Liver (tissue), 9 donors: ENCODE data around the gene BEST2. TPM values are rescaled to one million over a fixed set of nuclear protein-coding genes. Genes with fewer than 3 reads are reported as not detected.

ENCODE experiments used
- DNase-seq: peaks from one replicate; pipeline ENCODE4 v3.0.0-alpha.2; 2017; ENCODE audit warnings: low spot score
- H3K27ac ChIP-seq, 2 donors: one replicate each; pipeline ENCODE4 v1.7.0; 2013; ENCODE audit warnings: inconsistent platforms in 2 of 2, low read length in 2 of 2, control low read depth in 1 of 2, low read depth in 1 of 2, mild to moderate bottlenecking in 1 of 2
- H3K27me3 ChIP-seq, 4 donors: one replicate each; pipeline versions ENCODE4 v1.6.1 to v1.7.0; 2013; ENCODE audit warnings: low read length in 3 of 4, inconsistent platforms in 1 of 4, mild to moderate bottlenecking in 1 of 4, moderate library complexity in 1 of 4; ENCODE audit not compliant: control insufficient read depth in 4 of 4, insufficient read depth in 4 of 4
- H3K36me3 ChIP-seq, 4 donors: one replicate each; pipeline versions ENCODE4 v1.6.1 to v1.7.0; 2013; ENCODE audit warnings: low read length in 3 of 4, mild to moderate bottlenecking in 3 of 4, low read depth in 1 of 4, moderate library complexity in 1 of 4; ENCODE audit not compliant: control insufficient read depth in 4 of 4, insufficient read depth in 3 of 4
- H3K4me1 ChIP-seq, 4 donors: one replicate each; pipeline versions ENCODE4 v1.6.1 to v1.7.0; 2013; ENCODE audit warnings: low read length in 3 of 4, mild to moderate bottlenecking in 3 of 4, moderate library complexity in 1 of 4; ENCODE audit not compliant: control insufficient read depth in 4 of 4, insufficient read depth in 4 of 4
- H3K4me3 ChIP-seq, 3 donors: one replicate each; pipeline versions ENCODE4 v1.6.1 to v1.7.0; 2013; ENCODE audit warnings: low read length in 3 of 3, control low read depth in 1 of 3, low read depth in 1 of 3, mild to moderate bottlenecking in 1 of 3
- H3K9ac ChIP-seq, 2 donors: one replicate each; pipeline ENCODE4 v1.7.0; 2013; ENCODE audit warnings: low read length in 2 of 2, mild to moderate bottlenecking in 2 of 2, moderate library complexity in 2 of 2, control low read depth in 1 of 2, low read depth in 1 of 2
- H3K9me3 ChIP-seq, 4 donors: one replicate each; pipeline versions ENCODE4 v1.6.1 to v1.7.0; 2013; ENCODE audit warnings: low read length in 3 of 4; ENCODE audit not compliant: control insufficient read depth in 4 of 4
- EGR1 ChIP-seq, 2 donors: IDR thresholded peaks; 2 replicates each; pipeline ENCODE4 v1.6.1; 2016 to 2018; ENCODE audit warnings: antibody characterized with exemption in 2 of 2, low read depth in 2 of 2
- FOXA1 ChIP-seq: IDR thresholded peaks from 2 replicates; pipeline ENCODE4 v1.6.1; 2016; ENCODE audit warnings: antibody characterized with exemption
- FOXA2 ChIP-seq: IDR thresholded peaks from 2 replicates; pipeline ENCODE4 v1.6.1; 2016; ENCODE audit warnings: antibody characterized with exemption
- GABPA ChIP-seq, 2 donors: IDR thresholded peaks in 1 of 2; conservative IDR thresholded peaks in 1 of 2; 2 replicates each; pipeline ENCODE4 v1.6.1; 2016; ENCODE audit warnings: antibody characterized with exemption in 2 of 2, mild to moderate bottlenecking in 1 of 2, moderate library complexity in 1 of 2
- HNF4G ChIP-seq: IDR thresholded peaks from 2 replicates; pipeline ENCODE4 v1.6.1; 2016; ENCODE audit warnings: antibody characterized with exemption
- JUND ChIP-seq, 2 donors: IDR thresholded peaks; 2 replicates each; pipeline ENCODE4 v1.6.1; 2016; ENCODE audit warnings: antibody characterized with exemption in 2 of 2
- NR2F2 ChIP-seq: IDR thresholded peaks from 2 replicates; pipeline ENCODE4 v1.6.1; 2016; ENCODE audit warnings: antibody characterized with exemption
- RAD21 ChIP-seq, 2 donors: IDR thresholded peaks; 2 replicates each; pipeline ENCODE4 v1.6.1; 2016; ENCODE audit warnings: antibody characterized with exemption in 2 of 2, mild to moderate bottlenecking in 2 of 2
- RXRA ChIP-seq, 2 donors: IDR thresholded peaks; 2 replicates each; pipeline ENCODE4 v1.6.1; 2017 to 2018; ENCODE audit warnings: antibody characterized with exemption in 2 of 2, mild to moderate bottlenecking in 1 of 2
- SP1 ChIP-seq: IDR thresholded peaks from 2 replicates; pipeline ENCODE4 v1.6.1; 2018; ENCODE audit warnings: antibody characterized with exemption, mild to moderate bottlenecking
- TAF1 ChIP-seq: conservative IDR thresholded peaks from 2 replicates; pipeline ENCODE4 v1.6.1; 2016; ENCODE audit warnings: antibody characterized with exemption, mild to moderate bottlenecking
- YY1 ChIP-seq: IDR thresholded peaks from 2 replicates; pipeline ENCODE4 v1.6.1; 2016; ENCODE audit warnings: antibody characterized with exemption, mild to moderate bottlenecking
- WGBS: extraction: QIAGEN DNeasy Blood & Tissue Kit; methylation state at CpG from one replicate; pipeline ENCODE4 v1.1.7; 2013; 5-methylcytosine and 5-hydroxymethylcytosine counted together
- polyA plus RNA-seq, 2 donors: library from polyadenylated mRNA; stranded (reverse) in 1 of 2; unstranded in 1 of 2; fragments of 200-250 nt in 1 of 2; fragments of >200 nt in 1 of 2; fragmentation: Nextera tagmentation in 1 of 2; extraction: Ambion mirVana in 1 of 2; gene quantifications; one replicate each; pipeline versions ENCODE4 v1.2.1 to v1.2.3, GENCODE V29; 2013 to 2015
- total RNA-seq, 2 donors: library from RNA; depleted of rRNA; stranded (reverse); fragments of >200 nt; gene quantifications; one replicate each; pipeline ENCODE4 v1.2.3, GENCODE V29; 2014
- TF ChIP-seq, protein P1 (sequence below): IDR thresholded peaks from 2 replicates; pipeline ENCODE4 v1.6.1; 2016; ENCODE audit warnings: antibody characterized with exemption
- TF ChIP-seq, protein P2 (sequence below): IDR thresholded peaks from 2 replicates; pipeline ENCODE4 v1.6.1; 2016; ENCODE audit warnings: antibody characterized with exemption, mild to moderate bottlenecking
- donor health status: healthy.
- donor health status: healthy.
- donor health status: healthy.
- donor health status: healthy.
- donor health status: healthy.

The BEST2 gene
- total and polyA plus RNA-seq, 4 donors = not detected

DNA sequence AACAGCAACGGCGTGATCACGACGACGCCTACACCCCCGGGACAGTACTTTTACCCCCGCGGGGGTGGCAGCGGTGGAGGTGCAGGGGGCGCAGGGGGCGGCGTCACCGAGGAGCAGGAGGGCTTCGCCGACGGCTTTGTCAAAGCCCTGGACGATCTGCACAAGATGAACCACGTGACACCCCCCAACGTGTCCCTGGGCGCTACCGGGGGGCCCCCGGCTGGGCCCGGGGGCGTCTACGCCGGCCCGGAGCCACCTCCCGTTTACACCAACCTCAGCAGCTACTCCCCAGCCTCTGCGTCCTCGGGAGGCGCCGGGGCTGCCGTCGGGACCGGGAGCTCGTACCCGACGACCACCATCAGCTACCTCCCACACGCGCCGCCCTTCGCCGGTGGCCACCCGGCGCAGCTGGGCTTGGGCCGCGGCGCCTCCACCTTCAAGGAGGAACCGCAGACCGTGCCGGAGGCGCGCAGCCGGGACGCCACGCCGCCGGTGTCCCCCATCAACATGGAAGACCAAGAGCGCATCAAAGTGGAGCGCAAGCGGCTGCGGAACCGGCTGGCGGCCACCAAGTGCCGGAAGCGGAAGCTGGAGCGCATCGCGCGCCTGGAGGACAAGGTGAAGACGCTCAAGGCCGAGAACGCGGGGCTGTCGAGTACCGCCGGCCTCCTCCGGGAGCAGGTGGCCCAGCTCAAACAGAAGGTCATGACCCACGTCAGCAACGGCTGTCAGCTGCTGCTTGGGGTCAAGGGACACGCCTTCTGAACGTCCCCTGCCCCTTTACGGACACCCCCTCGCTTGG lies 40.7 kb downstream of the BEST2 start:
- Histone ChIP-seq H3K36me3 (peaks cover 0 to 3% (median 0%) of the 10 kb centered on the region in 4 donors), H3K9ac (peak overlapping the region; percentile 98 to 100), H3K9me3 (no peaks in the 10 kb centered on the region), H3K4me3 (peak overlapping the region; percentile 83 to 99 (median 98)), H3K27ac (peak overlapping the region; percentile 98 to 99), H3K4me1 (peaks cover 2 to 40% (median 27%) of the 10 kb centered on the region in 4 donors), H3K27me3 (no peaks in the 10 kb centered on the region)
- TF ChIP-seq NR2F2 (peak; percentile 83), RXRA (IDR thresholded peaks at IDR 0.05) (peak; percentile 51 to 71), YY1 (peak; percentile 15), GABPA (IDR thresholded peaks at IDR 0.05 in 1 of 2, conservative IDR thresholded peaks at IDR 0.05 in 1 of 2) (peak in 1 of 2 donors; percentile 70), JUND (IDR thresholded peaks at IDR 0.05) (no peak), EGR1 (IDR thresholded peaks at IDR 0.05; ENCODE audit: low read depth in 2 of 2) (peak in 1 of 2 donors; percentile 11), RAD21 (IDR thresholded peaks at IDR 0.05) (no peak)
- TF ChIP-seq, protein P1, sequence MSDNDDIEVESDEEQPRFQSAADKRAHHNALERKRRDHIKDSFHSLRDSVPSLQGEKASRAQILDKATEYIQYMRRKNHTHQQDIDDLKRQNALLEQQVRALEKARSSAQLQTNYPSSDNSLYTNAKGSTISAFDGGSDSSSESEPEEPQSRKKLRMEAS = peak; percentile 43
- WGBS = under 1% methylated on average over 84 of the region's 84 CpGs
- peak; percentile 68 for DNase-seq

DNA sequence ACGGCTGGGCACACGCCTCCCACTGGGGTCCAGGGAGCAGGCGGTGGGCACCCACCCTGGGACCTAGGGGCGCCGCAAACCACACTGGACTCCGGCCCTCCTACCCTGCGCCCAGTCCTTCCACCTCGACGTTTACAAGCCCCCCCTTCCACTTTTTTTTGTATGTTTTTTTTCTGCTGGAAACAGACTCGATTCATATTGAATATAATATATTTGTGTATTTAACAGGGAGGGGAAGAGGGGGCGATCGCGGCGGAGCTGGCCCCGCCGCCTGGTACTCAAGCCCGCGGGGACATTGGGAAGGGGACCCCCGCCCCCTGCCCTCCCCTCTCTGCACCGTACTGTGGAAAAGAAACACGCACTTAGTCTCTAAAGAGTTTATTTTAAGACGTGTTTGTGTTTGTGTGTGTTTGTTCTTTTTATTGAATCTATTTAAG lies 41.3 kb downstream of the BEST2 start:
- WGBS = under 1% methylated on average over 22 of the region's 22 CpGs
- TF ChIP-seq, protein P1 = peak; percentile 8
- no peak for TF ChIP-seq NR2F2
- peaks cover 0 to 3% (median 0%) of the 10 kb centered on the region in 4 donors for H3K36me3 ChIP-seq
- peak overlapping the region; percentile 83 to 99 (median 98) for H3K4me3 ChIP-seq
- H3K27ac ChIP-seq = peak overlapping the region; percentile 98 to 99
- H3K4me1 ChIP-seq = peaks cover 2 to 39% (median 27%) of the 10 kb centered on the region in 4 donors
- DNase-seq = no peak
- no peaks in the 10 kb centered on the region for H3K9me3 ChIP-seq
- H3K27me3 ChIP-seq = no peaks in the 10 kb centered on the region
- peak overlapping the region; percentile 98 to 100 for H3K9ac ChIP-seq

DNA sequence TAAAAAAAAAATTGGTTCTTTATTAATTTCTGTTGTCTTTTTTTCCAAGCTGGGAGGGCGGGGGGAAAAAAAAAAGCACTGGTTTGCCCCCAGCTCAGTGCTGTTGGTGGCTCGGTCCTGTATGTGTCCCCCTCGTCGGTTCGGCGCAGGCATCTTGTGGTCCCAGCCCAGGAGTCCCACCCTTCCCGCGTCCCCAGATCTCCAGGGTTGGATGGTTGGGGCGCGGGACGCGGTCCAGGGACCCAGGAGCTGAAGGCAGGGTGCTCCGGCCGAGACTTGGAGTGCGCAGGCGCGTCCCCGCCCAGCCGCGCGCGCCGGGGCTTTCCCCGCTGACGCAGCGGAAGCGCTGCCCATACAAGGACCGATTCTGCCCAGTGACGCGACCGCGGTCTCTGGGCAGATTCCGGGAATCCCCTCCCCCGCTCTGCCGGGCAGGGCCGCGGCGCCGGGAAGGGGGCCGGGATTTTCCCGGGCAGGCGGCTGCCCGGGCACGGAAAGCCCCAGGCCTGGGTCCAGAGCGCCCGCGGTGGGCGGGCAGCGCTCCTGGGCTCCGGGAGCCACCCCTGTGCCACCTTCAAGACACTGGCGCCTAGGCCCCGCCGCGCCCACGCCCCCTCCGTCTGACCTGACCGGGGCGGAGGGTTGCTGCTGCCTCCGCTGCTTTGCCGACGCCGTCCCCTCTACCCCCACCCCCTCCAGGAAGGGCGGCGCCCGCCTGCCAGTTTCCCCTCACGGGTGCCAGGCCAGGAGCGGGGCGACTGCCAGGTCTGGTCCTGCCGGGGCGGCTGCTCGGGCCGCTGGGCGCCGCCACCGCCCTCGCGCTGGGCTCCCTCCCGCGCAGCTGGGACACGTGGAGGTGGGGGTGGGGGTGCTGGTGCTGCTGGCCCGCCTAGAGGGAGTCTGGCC lies 42.0 kb downstream of the BEST2 start:
- peak; percentile 94 for DNase-seq
- Histone ChIP-seq H3K9ac (peak overlapping the region; percentile 98 to 100), H3K4me3 (peak overlapping the region; percentile 83 to 99 (median 98)), H3K4me1 (peaks cover 2 to 33% (median 21%) of the 10 kb centered on the region in 4 donors), H3K9me3 (no peaks in the 10 kb centered on the region), H3K27me3 (no peaks in the 10 kb centered on the region), H3K36me3 (peaks cover 0 to 3% (median under 1%) of the 10 kb centered on the region in 4 donors), H3K27ac (peak overlapping the region; percentile 98 to 99)
- TF ChIP-seq, protein P1 = no peak
- TF ChIP-seq FOXA2 = peak; percentile 13
- TF ChIP-seq GABPA (IDR thresholded peaks at IDR 0.05 in 1 of 2, conservative IDR thresholded peaks at IDR 0.05 in 1 of 2) = peak in 1 of 2 donors; percentile 67
- peak; percentile 69 for TF ChIP-seq YY1
- no peak for TF ChIP-seq HNF4G
- no peak for TF ChIP-seq FOXA1
- no peak for TF ChIP-seq RXRA (IDR thresholded peaks at IDR 0.05)
- peak in 1 of 2 donors; percentile 18 for TF ChIP-seq RAD21 (IDR thresholded peaks at IDR 0.05)
- TF ChIP-seq, protein P2, sequence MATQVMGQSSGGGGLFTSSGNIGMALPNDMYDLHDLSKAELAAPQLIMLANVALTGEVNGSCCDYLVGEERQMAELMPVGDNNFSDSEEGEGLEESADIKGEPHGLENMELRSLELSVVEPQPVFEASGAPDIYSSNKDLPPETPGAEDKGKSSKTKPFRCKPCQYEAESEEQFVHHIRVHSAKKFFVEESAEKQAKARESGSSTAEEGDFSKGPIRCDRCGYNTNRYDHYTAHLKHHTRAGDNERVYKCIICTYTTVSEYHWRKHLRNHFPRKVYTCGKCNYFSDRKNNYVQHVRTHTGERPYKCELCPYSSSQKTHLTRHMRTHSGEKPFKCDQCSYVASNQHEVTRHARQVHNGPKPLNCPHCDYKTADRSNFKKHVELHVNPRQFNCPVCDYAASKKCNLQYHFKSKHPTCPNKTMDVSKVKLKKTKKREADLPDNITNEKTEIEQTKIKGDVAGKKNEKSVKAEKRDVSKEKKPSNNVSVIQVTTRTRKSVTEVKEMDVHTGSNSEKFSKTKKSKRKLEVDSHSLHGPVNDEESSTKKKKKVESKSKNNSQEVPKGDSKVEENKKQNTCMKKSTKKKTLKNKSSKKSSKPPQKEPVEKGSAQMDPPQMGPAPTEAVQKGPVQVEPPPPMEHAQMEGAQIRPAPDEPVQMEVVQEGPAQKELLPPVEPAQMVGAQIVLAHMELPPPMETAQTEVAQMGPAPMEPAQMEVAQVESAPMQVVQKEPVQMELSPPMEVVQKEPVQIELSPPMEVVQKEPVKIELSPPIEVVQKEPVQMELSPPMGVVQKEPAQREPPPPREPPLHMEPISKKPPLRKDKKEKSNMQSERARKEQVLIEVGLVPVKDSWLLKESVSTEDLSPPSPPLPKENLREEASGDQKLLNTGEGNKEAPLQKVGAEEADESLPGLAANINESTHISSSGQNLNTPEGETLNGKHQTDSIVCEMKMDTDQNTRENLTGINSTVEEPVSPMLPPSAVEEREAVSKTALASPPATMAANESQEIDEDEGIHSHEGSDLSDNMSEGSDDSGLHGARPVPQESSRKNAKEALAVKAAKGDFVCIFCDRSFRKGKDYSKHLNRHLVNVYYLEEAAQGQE = peak; percentile 88
- peak; percentile 7 to 56 for TF ChIP-seq JUND (IDR thresholded peaks at IDR 0.05)
- TF ChIP-seq SP1 = peak; percentile 46
- peak; percentile 70 to 75 for TF ChIP-seq EGR1 (IDR thresholded peaks at IDR 0.05; ENCODE audit: low read depth in 2 of 2)
- no peak for TF ChIP-seq NR2F2
- TF ChIP-seq TAF1 = peak; percentile 59
- WGBS = under 1% methylated on average over 81 of the region's 81 CpGs
